Left kidney (tissue), 2 donors: ENCODE results near the gene NAA15. TPM values are rescaled to one million over a fixed set of nuclear protein-coding genes. Genes with fewer than 3 reads are reported as not detected.
A peak's percentile ranks its signal among the peaks of the same experiment; 100 is the strongest.
"Not testable (repeated sequence)": the region's sequence is repeated elsewhere in the genome, so short reads cannot be mapped to it uniquely, and the experiment has no call there.

Source experiments
- DNase-seq: peaks from one replicate; pipeline ENCODE4 v3.0.0-alpha.2; 2013
- polyA plus RNA-seq: library from polyadenylated mRNA; unstranded; fragments of 120-200 nt; gene quantifications from one replicate; pipeline ENCODE4 v1.2.1, GENCODE V29; 2013; ENCODE audit not compliant: insufficient read length

Gene NAA15
- polyA plus RNA-seq, 1 donor, result 39.0 TPM

DNA sequence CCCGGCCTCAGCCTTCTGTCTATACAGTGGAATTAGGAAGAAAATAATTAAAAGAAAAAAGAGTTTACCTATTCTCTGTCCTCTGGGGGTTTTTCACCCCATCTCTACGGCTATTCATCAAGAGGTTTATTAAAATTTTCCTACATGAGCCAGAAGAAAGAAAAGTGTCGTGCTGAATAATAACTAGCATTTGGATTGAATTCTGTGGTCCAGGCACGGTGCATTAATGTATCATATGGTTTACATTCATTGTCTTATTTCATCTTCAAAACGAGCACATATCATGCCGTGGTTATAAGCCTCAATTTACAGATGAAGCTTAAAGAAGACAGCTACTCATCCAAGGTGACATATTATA lies 5.4 kb upstream of the NAA15 start:
- DNase-seq, result no peak

DNA sequence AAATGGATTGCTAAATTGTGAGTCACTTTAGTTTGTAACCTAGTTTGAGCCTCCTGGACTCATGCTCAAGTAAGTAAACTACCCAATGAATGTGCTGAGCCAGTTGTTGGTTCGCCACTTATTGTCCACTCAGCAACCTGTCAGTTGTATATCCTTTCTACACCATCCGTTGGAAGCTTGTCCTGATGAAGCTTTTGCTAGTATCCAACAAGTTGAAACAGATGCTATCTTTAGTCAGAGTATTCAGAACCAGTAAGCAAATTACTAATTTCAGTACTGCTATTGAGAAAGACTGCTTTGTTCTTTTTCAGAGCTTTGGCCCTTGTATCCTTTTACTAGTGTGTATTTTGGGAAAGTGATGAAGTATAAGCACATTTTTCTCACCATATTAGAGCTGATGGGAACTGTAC lies 4.3 kb upstream of the NAA15 start:
- no peak for DNase-seq

DNA sequence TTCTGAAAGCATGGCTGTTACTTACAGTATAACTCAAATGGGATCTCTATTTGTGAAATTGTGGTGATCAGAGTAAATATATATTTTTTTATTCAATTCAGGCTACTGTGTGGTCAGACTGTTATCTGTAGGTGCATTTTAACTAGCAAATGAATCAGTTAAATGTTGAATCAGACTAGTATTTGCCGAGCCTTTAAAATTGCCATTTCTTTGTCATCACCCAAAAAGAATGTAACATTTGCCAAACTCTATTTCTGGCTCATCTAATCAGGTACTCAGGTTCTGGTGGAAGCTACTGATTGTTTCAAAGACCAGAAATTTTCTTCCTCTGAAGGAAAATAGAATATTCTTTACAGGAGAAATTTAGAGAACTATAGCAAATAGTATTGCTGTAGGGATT lies 1.8 kb upstream of the NAA15 start:
- DNase-seq, result no peak

DNA sequence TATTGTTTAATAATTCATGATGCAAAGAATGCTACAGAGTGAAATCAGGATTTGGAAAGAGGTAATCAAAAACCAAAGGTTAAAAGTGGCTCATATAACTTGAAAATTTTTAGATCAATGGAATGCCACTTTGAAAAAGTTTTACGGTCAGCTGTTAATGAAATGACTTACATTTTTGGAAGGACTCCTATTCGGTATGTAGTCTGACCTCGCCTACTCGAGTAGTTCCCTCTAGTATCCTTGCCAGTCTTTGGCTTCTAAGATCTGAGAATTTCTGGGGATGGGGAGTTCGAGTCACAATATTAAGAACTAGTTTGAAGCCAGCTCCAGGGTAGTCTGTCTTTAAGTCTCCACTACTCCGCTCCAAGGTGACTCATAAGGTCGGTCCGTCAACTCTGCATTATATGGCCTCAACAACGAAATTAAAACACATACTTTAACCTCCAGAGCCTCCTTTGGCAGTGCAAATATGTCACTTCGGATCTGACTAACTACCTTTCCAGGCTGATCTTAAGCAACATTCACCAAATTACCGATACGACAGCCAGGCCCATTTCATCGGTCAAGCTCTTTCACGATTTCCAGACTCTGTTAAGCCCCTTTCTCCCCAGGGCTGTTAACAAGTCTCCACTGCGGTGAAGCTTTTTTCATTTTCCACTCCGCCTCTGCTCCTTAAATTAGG lies 733 bp upstream of the NAA15 start:
- DNase-seq, result peak; percentile 37

DNA sequence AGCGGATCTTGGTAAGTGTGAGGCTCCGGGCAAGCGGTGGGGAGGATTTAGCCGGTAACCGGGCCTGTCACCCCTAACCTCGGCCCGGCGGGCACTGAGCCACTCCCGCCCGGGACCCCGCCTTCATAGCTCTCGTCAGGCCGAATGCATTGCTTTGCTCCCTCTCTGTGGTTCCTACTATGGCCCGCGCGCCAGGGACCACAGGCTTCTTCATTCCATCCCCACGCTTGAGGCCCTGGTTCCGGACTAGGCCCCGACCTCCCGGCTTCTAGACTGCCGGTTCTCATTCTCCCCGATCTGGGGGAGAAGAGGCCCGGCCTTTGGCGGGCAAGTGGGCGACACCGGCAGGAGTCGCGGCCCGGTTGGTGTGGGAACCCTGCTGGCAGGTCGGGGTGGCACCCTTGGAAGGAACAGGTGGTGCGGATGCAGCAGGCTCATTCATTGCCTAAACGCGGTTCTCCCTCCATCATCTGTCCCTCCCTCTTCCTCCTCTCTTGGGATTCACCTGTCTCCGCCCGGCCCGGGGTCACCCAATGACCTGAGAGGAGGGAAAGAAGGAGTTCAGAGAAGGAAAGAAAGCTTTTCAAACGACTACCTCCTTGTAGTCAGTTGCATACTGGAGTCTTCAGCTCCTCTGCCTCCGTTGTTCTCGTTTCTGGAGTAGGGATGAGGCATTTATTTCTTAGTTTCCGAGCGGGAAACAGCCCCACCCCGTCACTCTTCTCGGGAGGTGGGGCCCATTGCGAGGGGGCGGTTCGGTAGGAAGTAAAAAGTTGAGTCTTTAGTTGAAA lies 711 bp downstream of the NAA15 start, which contains the start of gene NDUFC1:
Gene NDUFC1, minus strand, starts transcription at position 657 of the 791 bp plus-strand sequence. CDS start 6,679 bp downstream, outside the sequence.
- peak; percentile 53 for DNase-seq

DNA sequence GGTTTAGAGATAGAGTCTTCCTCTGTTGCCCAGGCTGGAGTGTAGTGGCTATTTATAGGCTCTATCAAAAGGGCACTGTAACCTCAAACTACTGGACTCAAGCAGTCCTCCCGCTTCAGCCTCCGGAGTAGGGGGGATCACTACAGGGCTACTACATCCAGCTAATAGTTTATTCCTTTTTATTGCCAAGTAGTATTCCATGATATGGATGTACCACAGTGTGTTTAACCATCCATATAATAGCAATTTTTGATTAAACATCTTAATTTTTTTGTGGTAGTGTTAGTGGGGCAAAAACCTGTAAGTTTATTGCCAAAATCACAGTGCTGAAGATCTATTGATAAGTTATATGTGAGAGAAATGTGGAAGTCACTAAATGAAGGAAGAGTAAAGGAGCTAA lies 3.6 kb downstream of the NAA15 start:
- no peak for DNase-seq

DNA sequence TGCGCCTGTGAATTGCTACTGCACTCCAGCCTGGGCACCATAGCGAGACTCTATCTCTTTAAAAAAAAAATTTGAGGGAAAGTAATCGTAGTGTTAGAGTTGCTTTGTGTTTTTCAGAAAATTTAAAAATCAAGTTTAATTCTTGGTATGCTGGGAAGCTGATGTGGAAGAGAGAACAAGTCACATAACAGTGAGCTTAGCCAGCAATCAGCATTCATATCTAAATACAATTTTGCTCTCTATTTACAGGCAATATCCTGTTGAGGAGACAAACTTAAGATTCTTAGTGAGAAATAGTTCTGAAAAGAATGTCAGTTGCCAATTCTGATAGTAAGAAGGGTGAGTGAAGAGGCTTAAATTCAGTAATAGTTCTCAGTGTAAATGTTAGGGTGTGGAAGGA lies 10.6 kb downstream of the NAA15 start:
- DNase-seq, result no peak

DNA sequence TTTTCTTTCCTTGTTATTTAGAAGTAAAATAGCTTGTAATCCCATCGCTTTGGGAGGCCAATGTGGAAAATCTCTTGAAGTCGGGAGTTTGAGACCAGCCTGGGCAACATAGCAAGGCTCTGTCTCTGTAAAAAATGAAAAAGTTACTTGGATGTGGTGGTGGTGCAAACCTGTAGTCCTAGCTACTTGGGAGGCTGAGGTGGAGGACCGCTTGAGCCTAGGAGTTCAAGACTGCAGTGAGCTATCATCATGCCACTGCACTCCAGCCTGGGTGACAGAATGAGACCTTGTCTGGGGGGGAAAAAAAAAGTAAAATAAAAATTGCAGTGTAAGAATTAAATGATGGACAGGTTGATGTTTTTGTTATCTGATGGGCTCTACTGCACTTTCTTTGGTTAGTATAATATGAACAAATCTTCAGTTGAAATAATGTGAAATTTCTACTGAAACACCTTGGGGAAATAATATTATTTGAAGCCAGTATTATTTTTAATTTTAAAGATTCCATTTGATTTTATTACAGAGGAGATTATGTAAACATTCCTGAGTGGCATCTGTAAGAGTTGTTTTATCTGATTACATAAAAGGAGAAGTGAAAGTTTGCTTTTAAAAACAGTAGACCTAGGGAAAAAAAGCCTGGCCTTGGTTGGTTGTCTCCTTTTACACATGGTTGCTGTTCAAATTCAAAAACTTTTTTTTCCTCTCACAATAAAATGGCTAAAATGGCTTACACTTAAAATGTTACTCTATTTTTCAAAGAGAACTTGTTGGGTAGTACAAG lies 11.4 kb downstream of the NAA15 start:
- no peak for DNase-seq

DNA sequence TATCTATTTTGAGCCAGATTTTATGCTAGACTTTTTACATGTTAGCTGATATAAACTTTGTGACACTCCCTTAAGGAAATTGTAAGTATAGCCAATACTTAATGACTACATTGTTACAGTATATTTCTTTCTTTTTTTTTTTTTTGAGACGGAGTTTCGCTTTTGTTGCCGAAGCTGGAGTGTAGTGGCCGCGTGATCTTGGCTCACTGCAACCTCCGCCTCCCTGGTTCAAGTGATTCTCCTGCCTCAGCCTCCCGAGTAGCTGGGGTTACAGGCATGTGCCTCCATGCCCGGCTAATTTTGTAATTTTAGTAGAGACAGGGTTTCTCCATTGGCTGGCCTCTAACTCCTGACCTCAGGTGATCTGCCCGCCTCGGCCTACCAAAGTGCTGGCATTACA lies 12.1 kb downstream of the NAA15 start:
- DNase-seq, result not testable (repeated sequence)

DNA sequence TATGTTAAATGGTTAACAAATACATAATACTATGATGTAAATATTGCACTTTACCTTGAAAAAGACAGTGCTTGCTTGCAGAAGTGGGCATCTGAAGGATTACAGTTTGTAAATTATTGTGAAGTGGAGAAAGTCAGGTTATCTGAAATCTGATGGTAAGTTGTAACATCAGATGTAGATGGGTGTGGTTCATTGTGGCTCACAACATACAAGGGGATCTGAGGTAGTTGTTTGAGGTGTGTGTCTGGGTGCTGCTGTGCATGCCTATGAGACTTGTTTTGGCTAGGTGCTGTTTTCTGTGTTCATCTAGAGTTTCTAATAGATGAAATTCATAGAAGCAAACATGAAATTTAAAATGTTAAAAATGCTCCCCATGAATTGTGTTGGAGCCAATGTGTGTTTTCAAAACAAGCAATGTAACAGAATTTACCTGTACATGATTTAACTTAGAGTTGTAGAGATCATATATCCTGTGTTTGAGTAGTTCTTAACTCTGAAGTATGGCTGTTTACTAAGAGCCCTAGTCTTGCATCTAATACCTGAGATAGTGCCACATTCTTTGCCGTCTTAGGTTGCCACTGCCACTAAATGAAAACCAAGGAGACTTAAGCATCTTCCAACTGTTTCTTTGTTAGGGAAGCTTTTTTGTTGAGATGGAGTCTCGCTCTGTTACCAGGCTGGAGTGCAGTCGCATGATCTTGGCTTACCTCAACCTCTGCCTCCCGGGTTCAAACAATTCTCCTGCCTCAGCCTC lies 12.9 kb downstream of the NAA15 start:
- no peak for DNase-seq

DNA sequence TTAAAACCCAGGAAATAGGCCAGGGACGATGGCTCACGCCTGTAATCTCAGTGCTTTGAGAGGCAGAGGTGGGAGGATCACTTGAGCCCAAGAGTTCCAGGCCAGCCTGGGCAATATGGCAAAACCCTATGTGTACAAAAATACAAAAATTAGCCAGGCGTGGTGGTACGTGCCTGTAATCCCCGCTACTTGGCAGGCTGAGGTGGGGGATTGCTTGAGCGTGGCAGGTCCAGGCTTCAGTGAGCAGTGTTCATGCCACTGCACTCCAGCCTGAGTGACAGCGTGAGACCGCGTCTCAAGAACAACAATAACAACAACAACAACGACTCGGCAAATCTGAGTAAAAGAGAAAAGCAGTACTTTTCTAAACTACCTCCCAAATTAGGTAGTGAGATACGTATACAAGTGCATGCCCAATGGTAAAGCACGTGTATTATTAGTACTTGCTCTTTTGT lies 13.9 kb downstream of the NAA15 start:
- no peak for DNase-seq

DNA sequence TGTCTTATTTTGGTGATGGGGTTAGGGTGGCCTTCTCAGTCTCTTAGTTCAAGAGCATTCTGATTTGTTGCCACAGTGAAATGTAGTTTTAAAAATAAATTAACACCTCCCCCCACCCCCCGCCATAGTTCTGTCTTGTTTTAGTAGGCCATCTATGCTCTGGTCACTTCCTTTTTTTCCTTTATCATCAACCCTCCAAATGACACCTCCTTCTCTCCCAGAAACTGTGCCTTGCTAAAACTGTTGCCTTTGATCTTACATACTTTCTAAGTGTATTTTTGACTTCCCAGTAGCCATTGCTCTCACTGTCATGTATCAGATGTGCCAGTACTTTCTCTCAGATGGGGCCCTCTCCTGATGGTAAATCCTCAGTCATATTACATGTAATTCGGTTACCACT lies 15.4 kb downstream of the NAA15 start:
- DNase-seq, result no peak

DNA sequence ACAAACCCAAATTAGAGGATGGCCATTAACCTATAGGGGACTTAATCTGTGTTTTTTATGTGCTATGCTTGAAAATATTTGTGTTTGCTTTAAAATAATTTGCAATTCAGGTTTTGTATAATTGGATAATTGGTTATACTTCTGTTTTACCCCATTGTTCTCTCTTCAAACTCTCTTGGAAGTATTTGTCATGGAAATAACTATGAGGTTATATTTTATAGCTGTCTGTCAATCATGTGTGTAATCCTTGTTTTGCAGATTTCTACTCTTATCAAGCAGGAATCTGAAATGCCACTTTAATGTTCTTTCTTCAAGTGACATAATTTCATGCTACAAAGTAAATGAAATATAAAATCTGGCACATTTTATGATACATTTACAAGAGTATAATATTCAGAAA lies 16.3 kb downstream of the NAA15 start:
- no peak for DNase-seq

DNA sequence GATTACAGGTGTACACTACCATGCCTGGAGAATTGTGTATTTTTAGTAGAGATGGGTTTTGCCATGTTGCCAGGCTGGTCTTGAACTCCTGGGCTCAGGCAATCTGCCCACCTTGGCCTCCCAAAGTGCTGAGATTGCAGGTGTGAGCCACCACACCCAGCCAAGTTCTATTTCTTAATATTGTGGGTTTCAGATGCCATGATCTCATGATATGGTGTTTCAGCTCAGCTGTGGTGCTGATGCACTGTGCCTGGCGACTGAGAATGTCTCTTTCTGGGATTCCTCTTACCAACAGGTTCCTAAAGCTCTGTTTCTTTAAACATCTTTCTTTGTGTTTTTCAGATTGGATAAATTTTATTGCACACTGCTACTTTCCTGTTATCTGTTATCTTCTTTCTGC lies 18.3 kb downstream of the NAA15 start:
- no peak for DNase-seq

DNA sequence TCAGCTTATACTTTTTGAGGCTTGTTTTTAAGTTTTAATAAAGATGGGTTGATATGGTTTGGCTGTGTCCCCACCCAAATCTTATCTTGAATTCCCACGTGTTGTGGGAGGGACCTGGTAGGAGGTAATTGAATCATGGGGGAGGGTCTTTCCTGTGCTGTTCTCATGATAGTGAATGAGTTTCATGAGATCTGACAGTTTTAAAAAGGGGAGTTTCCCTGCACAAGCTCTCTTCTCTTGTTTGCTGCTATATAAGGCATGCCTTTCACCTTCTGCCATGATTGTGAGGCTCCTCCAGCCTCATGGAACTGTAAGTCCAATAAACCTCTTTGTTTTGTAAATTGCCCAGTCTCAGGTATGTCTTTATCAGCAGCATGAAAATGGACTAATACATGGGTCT lies 20.8 kb downstream of the NAA15 start:
- DNase-seq, result not testable (repeated sequence)

DNA sequence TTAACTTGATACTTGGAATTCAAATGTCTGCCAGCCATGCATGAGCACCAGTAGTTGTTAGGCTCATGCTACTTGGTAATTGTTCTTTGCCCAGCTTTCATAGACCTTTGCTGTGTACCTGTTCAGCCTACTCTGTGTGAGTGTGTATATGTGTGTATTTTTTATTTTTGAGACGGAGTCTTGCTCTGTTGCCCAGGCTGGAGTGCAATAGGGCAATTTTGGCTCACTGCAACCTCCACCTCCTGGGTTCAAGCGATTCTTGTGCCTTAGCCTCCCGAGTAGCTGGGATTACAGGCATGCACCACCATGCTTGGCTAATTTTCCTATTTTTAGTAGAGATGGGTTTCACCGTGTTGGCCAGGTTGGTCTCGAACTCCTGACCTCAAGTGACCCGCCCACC lies 21.2 kb downstream of the NAA15 start:
- not testable (repeated sequence) for DNase-seq

DNA sequence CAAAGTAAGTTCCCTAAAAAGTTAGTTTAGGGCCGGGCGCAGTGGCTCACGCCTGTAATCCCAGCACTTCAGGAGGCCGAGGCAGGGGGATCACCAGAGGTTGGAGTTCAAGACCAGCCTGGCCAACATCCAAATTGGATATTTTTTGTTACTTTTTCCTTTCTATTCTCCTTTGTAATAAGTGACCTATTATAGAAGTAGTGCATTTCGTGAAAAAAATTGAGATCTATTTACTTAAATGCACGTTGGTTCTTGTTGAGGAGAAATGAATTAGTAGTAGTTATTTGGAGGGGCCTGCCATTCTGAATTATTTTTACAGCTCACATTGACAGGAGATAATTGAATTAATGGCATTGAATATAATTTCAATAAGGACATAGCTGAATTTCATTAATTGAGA lies 23.3 kb downstream of the NAA15 start:
- no peak for DNase-seq

DNA sequence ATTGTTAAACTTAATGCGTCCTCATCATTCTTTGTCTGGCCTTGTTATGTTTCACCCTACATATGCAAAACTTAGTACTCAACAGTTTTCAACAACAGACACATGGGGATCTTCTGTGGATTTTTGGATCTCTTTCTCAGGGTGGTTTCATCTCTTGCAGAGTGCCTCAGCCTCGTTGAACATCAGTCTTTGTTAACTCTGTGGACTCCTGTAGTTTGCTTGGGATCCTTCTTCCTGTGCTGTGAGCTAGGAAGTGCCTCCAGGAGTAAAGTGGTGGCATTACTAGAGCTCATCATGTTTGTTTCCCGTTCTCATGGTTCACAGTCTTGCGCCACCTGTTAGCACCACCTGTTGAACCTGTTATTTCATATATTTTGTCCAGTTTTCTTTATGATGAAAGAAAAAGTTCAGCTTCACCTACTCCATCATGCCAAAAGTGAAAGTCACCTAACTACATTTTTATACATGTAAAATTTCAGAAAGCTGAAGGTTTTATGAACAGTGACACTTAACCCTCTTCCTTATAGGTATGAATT lies 28.4 kb downstream of the NAA15 start:
- DNase-seq, result no peak

DNA sequence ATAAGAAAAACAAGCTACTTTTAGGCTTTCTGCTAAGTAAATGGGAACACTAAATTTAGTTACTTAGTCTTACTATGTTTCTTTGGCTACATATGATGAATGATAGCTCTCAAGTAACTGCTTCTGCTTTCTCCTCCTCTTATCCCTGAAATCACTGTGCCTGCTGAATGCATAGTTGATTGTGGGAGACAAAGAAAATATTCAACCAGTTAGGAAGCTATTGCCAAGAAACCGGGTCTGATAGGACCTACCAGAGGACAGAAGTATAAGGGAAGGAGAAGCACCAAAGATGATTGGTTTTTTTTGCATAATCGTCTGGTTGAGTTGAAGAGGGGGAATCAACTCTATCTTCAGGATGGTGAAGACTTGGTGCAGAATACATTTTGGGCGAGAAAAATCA lies 29.0 kb downstream of the NAA15 start:
- DNase-seq, result no peak

DNA sequence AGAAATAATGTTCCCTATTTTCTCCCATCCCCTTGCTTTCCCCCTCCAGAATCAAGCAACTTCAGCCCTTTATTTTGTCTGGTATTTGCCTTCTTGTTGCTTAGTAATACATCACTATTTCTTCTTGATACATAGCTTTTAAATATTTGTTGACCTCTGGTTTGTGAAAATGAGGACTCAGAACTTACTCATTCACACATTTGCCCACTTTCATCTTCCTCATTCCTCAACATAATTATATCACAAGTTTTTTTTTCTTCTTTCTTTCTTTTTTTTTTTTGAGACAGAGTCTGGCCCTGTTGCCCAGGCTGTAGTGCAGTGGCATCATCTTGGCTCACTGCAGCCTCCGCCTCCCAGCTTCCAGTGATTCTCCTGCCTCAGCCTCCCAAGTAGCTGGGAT lies 29.9 kb downstream of the NAA15 start:
- no peak for DNase-seq

DNA sequence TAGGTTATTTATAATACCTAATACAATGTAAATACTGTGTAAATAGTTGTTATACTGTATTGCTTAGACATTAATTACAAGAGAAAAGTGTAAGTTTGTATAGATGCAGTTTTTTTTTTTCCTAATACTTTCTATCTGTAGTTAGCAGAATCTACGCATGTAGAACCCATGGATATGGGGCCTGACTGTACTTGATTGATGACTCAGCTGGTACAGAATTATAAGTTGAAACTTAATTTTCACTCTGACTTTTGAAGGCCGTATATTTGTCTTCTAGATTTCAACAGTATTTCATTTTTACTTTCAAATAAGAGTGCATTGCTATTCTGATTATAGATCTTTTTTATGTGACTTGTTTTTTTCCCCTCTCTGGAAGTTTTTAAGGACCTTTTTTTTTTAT lies 31.7 kb downstream of the NAA15 start:
- DNase-seq, result no peak

DNA sequence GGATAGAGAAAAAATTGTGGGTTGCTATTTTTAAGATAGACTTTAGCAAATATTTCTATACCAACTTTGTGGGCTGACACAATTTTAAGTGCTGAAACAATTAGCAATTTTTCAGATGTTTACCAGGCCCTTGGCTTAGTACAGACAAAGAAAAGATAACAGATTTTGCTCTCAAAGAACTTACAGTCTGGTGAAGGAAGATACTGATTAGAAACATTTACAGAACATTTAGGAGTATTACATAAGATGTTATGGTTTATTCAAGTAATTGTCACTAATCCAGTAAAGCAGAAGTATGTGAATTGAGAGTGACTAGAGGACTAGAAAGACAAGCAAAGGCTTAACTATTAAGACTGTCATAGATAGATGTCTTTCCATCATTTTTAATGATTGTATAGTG lies 36.3 kb downstream of the NAA15 start:
- no peak for DNase-seq
